Measurements from ENCODE around the gene ACBD6.

ACBD6 gene

DNA sequence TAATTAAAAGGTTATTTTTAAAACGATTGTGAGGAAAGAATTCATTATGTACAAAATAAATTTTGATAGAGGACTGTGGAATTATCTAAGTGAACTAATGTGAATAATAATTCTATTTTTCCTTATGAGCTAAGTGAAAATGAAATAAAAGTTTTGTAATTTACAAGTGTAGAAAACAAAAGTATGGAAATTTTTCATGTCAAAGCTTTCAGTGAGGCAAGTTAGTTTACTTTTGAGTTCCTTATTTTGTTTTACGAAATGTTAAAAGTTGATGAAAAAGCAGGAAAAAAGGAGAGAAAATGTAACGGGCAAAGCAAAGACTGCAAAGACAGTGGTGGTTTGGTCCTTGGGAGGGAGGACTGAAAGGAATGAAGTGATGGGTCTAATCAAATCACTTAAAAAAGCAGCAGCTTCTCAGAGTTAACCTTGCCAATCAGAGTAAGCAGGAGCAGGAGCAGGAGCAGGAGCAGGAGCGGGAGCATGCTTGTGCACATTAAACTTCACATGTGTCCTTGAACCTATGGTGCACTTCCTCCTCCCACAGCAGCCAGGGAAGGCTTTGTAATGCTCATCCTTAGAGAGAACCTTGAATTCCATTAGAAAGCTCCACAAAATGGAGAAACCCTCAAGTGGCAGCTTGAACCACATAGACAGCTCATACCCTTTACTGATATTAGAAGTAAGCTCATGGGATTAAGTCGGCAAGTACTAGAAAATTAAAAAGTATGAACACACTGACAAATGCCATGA is 139.0 kb downstream of the ACBD6 start:
- H3K4me3 ChIP-seq (ENCODE audit: low read depth, low read length) = no peak overlapping the region
- TF ChIP-seq EGR2 (tag by site-specific recombination; IDR thresholded peaks at IDR 0.05; ENCODE audit: low read depth) (no peak), ZNF610 (tag by site-specific recombination; IDR thresholded peaks at IDR 0.05; ENCODE audit: borderline replicate concordance) (no peak), SCRT1 (tag by site-specific recombination; IDR thresholded peaks at IDR 0.05; ENCODE audit: borderline replicate concordance) (no peak), ZNF529 (tag by site-specific recombination; IDR thresholded peaks at IDR 0.05; ENCODE audit: insufficient replicate concordance) (no peak), PRDM1 (tag by site-specific recombination; IDR thresholded peaks at IDR 0.05) (peak; percentile 61)
- H3K9me3 ChIP-seq (ENCODE audit: control insufficient read depth, insufficient read depth, low read depth, low read length) = no peaks in the 10 kb centered on the region
- ChIA-PET CTCF (interaction anchor here (0.6 to 1.5 kb wide), 5 partner anchors 9 to 195 kb away, joined by 3 to 8 read pairs (median 3); no protein-coding TSS in a partner anchor), POLR2A (no interaction called here)
- H3K4me1 ChIP-seq (ENCODE audit: control insufficient read depth, insufficient read depth, low read length) = peaks cover 16% of the 10 kb centered on the region
- H3K36me3 ChIP-seq (ENCODE audit: control insufficient read depth in 2 of 2, insufficient read depth in 1 of 2, low read length in 2 of 2) = no peaks in the 10 kb centered on the region
- no peak overlapping the region for H3K27ac ChIP-seq (ENCODE audit: extremely low read depth, low read depth, low read length)

- no peak overlapping the region for H3K27ac ChIP-seq (ENCODE audit: extremely low read depth, low read depth, low read length)
- no peaks in the 10 kb centered on the region for H3K36me3 ChIP-seq (ENCODE audit: control insufficient read depth in 2 of 2, insufficient read depth in 1 of 2, low read length in 2 of 2)
- no peaks in the 10 kb centered on the region for H3K9me3 ChIP-seq (ENCODE audit: control insufficient read depth, insufficient read depth, low read depth, low read length)
- H3K4me1 ChIP-seq (ENCODE audit: control insufficient read depth, insufficient read depth, low read length) = peaks cover 16% of the 10 kb centered on the region
- no peak overlapping the region for H3K4me3 ChIP-seq (ENCODE audit: low read depth, low read length)
- CTCF ChIA-PET = interaction anchor here (0.6 to 1.2 kb wide), 2 partner anchors 122 to 181 kb away, joined by 3 to 5 read pairs; no protein-coding TSS in a partner anchor
- POLR2A ChIA-PET = no interaction called here
- TF ChIP-seq, protein P1, sequence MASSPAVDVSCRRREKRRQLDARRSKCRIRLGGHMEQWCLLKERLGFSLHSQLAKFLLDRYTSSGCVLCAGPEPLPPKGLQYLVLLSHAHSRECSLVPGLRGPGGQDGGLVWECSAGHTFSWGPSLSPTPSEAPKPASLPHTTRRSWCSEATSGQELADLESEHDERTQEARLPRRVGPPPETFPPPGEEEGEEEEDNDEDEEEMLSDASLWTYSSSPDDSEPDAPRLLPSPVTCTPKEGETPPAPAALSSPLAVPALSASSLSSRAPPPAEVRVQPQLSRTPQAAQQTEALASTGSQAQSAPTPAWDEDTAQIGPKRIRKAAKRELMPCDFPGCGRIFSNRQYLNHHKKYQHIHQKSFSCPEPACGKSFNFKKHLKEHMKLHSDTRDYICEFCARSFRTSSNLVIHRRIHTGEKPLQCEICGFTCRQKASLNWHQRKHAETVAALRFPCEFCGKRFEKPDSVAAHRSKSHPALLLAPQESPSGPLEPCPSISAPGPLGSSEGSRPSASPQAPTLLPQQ (tag by site-specific recombination; IDR thresholded peaks at IDR 0.05) = peak; percentile 97
- TF ChIP-seq ZNF324 (tag by site-specific recombination; IDR thresholded peaks at IDR 0.05) = no peak
- TF ChIP-seq, protein P2, sequence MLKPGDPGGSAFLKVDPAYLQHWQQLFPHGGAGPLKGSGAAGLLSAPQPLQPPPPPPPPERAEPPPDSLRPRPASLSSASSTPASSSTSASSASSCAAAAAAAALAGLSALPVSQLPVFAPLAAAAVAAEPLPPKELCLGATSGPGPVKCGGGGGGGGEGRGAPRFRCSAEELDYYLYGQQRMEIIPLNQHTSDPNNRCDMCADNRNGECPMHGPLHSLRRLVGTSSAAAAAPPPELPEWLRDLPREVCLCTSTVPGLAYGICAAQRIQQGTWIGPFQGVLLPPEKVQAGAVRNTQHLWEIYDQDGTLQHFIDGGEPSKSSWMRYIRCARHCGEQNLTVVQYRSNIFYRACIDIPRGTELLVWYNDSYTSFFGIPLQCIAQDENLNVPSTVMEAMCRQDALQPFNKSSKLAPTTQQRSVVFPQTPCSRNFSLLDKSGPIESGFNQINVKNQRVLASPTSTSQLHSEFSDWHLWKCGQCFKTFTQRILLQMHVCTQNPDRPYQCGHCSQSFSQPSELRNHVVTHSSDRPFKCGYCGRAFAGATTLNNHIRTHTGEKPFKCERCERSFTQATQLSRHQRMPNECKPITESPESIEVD (tag by site-specific recombination; IDR thresholded peaks at IDR 0.05) = peak; percentile 64
- TF ChIP-seq, protein P3, sequence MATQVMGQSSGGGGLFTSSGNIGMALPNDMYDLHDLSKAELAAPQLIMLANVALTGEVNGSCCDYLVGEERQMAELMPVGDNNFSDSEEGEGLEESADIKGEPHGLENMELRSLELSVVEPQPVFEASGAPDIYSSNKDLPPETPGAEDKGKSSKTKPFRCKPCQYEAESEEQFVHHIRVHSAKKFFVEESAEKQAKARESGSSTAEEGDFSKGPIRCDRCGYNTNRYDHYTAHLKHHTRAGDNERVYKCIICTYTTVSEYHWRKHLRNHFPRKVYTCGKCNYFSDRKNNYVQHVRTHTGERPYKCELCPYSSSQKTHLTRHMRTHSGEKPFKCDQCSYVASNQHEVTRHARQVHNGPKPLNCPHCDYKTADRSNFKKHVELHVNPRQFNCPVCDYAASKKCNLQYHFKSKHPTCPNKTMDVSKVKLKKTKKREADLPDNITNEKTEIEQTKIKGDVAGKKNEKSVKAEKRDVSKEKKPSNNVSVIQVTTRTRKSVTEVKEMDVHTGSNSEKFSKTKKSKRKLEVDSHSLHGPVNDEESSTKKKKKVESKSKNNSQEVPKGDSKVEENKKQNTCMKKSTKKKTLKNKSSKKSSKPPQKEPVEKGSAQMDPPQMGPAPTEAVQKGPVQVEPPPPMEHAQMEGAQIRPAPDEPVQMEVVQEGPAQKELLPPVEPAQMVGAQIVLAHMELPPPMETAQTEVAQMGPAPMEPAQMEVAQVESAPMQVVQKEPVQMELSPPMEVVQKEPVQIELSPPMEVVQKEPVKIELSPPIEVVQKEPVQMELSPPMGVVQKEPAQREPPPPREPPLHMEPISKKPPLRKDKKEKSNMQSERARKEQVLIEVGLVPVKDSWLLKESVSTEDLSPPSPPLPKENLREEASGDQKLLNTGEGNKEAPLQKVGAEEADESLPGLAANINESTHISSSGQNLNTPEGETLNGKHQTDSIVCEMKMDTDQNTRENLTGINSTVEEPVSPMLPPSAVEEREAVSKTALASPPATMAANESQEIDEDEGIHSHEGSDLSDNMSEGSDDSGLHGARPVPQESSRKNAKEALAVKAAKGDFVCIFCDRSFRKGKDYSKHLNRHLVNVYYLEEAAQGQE (tag by site-specific recombination; IDR thresholded peaks at IDR 0.05) = no peak
- TF ChIP-seq GLIS1 (tag by site-specific recombination; IDR thresholded peaks at IDR 0.05) = 0 out of 2 replicates have a peak, but pooled peaks have one; percentile 10
- TF ChIP-seq ZFP69B (tag by site-specific recombination; IDR thresholded peaks at IDR 0.05) = peak; percentile 93
- peak; percentile 34; the same call in 1 of the 2 replicates for TF ChIP-seq KLF1 (tag by site-specific recombination; IDR thresholded peaks at IDR 0.05)
- TF ChIP-seq ZNF701 (tag by site-specific recombination; IDR thresholded peaks at IDR 0.05) = no peak
Measured at GRCh38 chr1:180360333-180361075, 141.9 kb downstream of the ACBD6 start.

Data from HEK293 (cell line).